ENCODE measurements around the gene FKBP7. TPM values are rescaled to one million over a fixed set of nuclear protein-coding genes. Genes with fewer than 3 reads are reported as not detected.

The FKBP7 gene
- total RNA-seq, 5 donors from 2014 or later (not counting 1 experiment from before 2014, with no cell fraction given), result 0.44 to 2.5 (median 1.4) TPM; not detected in 1

- peaks cover 35% of the 10 kb centered on the region for H3K36me3 Mint-ChIP-seq
- CTCF ChIA-PET, result interaction anchor here in 1 of 2 donors (0.7 to 2.5 kb wide), 4 partner anchors 44 to 108 kb away, joined by 3 to 9 read pairs (median 4); partner anchors contain the start of genes PJVK and PRKRA
- no peaks in the 10 kb centered on the region for H3K27me3 Mint-ChIP-seq
- Histone ChIP-seq H3K27ac (ENCODE audit: low read length) (peak overlapping the region; percentile 55), H3K9me3 (no peaks in the 10 kb centered on the region), H3K36me3 (ENCODE audit: control insufficient read depth in 2 of 2, extremely low read depth in 1 of 2, insufficient read depth in 1 of 2, low read length in 1 of 2) (peaks cover 0 to under 1% of the 10 kb centered on the region in 2 donors), H3K4me3 (ENCODE audit: control insufficient read depth in 1 of 2, extremely low read depth in 1 of 2, low read length in 1 of 2) (peak overlapping the region; percentile 70 to 75), H3K4me1 (ENCODE audit: control insufficient read depth in 1 of 2, extremely low read depth in 1 of 2, insufficient read depth in 2 of 2, low read length in 2 of 2) (peaks cover 3 to 9% of the 10 kb centered on the region in 2 experiments), H3K27me3 (replicated peaks in 1 of 2; ENCODE audit: control insufficient read depth in 2 of 2, extremely low read depth in 1 of 2, insufficient read depth in 2 of 2, low read length in 1 of 2) (no peaks in the 10 kb centered on the region)
- peak overlapping the region; percentile 71 to 91 for H3K27ac Mint-ChIP-seq
- H3K4me3 Mint-ChIP-seq, result peak overlapping the region; percentile 85 to 93 (median 91)
- POLR2A ChIA-PET, result no interaction called here
- H3K4me1 Mint-ChIP-seq, result peaks cover 22 to 46% (median 46%) of the 10 kb centered on the region in 3 donors
- 39% methylated on average over 16 of the region's 25 CpGs for WGBS (ENCODE audit: insufficient coverage)
- ATAC-seq (replicated peaks in 1 of 4), result peak; percentile 93 to 99 (median 96)
- peaks cover 0 to 6% (median 4%) of the 10 kb centered on the region in 3 donors for H3K9me3 Mint-ChIP-seq
- peak; percentile 64 to 91 (median 80) for DNase-seq
Observed at GRCh38 chr2:178522950-178523595, 44.7 kb upstream of the FKBP7 start.

DNA sequence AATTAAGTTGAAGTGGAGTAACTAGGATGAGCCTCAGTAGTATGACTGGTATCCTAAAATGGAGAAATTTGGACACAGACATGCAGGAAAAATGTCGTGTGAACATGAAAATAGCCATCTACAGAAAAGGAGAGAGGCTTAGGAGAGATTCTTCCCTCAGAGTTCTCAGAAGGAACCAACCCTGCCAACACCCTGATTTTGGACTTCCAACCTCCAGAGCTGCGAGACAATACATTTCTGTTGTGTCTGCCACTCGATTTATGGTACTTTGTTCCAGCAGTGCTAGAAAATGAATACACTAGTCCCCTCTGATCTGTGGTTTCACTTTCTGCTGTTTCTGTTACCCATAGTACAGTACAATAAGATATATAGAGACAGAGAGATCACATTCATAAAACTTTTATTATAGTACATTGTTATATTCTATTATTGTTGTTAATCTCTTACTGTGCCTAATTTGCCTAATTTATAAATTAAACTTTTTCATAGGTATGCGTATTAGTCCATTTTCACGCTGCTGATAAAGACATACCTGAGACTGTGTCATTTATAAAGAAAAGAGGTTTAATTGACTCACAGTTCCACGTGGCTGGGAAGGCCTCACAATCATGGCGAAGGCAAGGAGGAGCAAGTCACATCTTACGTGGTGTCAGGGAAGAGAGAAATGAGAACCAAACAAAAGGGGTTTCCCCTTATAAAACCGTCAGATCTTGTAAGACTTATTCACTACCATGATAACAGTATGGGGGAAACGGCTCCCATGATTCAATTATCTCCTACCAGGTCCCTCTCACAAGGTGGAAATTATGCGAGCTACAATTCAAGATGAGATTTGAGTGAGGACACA lies 43.1 kb upstream of the FKBP7 start:
- Mint-ChIP-seq H3K27ac (peak overlapping the region in 1 of 2 donors; percentile 68), H3K36me3 (peaks cover 32% of the 10 kb centered on the region), H3K4me1 (peaks cover 16 to 36% (median 35%) of the 10 kb centered on the region in 3 donors), H3K4me3 (peak overlapping the region in 2 of 3 donors; percentile 18 to 25), H3K9me3 (peaks cover 0 to 6% (median 4%) of the 10 kb centered on the region in 3 donors), H3K27me3 (no peaks in the 10 kb centered on the region)
- H3K9me3 ChIP-seq, result no peaks in the 10 kb centered on the region
- CTCF ChIA-PET, result interaction anchor here in 1 of 2 donors (0.6 to 1.4 kb wide), 3 partner anchors 18 to 1297 kb away, joined by 3 to 4 read pairs (median 3); partner anchors contain the start of genes PJVK and PRKRA
- POLR2A ChIA-PET, result no interaction called here
- ATAC-seq (replicated peaks in 1 of 4) (no peak), DNase-seq (no peak)
- no peaks in the 10 kb centered on the region for H3K27me3 ChIP-seq (replicated peaks in 1 of 2; ENCODE audit: control insufficient read depth in 2 of 2, extremely low read depth in 1 of 2, insufficient read depth in 2 of 2, low read length in 1 of 2)
- 34% methylated on average over 3 of the region's 11 CpGs for WGBS (ENCODE audit: insufficient coverage)
- H3K36me3 ChIP-seq (ENCODE audit: control insufficient read depth in 2 of 2, extremely low read depth in 1 of 2, insufficient read depth in 1 of 2, low read length in 1 of 2), result no peaks in the 10 kb centered on the region
- H3K4me3 ChIP-seq (ENCODE audit: control insufficient read depth in 1 of 2, extremely low read depth in 1 of 2, low read length in 1 of 2), result no peak overlapping the region
- H3K27ac ChIP-seq (ENCODE audit: low read length), result no peak overlapping the region
- H3K4me1 ChIP-seq (ENCODE audit: control insufficient read depth in 1 of 2, extremely low read depth in 1 of 2, insufficient read depth in 2 of 2, low read length in 2 of 2), result peaks cover 3 to 9% of the 10 kb centered on the region in 2 experiments

DNA sequence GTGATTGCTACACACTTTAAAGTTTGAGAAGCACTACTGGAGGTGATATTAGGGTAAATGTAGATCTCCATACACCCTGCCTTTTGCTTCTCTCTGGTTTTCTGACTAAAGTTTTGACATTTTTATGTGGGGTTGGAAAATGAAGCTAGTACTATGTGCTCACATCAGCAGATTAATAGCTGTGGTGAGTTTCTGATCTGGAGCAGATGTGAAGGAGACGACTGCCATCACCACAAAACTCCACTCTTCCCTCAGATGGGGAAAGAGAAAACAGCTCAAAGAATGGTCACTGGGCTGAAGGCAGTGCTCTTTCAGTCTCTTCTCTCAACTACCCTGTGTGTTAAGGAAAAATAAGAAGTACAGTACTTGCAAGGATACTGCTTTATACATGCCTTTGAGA lies 39.1 kb upstream of the FKBP7 start:
- POLR2A ChIA-PET, result no interaction called here
- CTCF ChIA-PET, result interaction anchor here in 1 of 2 donors (0.8 kb wide), 1 partner anchor 19 kb away, joined by 3 read pairs; no protein-coding TSS in a partner anchor
- H3K36me3 Mint-ChIP-seq, result peaks cover 40% of the 10 kb centered on the region
- Histone ChIP-seq H3K9me3 (no peaks in the 10 kb centered on the region), H3K4me1 (ENCODE audit: control insufficient read depth in 1 of 2, extremely low read depth in 1 of 2, insufficient read depth in 2 of 2, low read length in 2 of 2) (no peaks in the 10 kb centered on the region), H3K27ac (ENCODE audit: low read length) (no peak overlapping the region), H3K27me3 (replicated peaks in 1 of 2; ENCODE audit: control insufficient read depth in 2 of 2, extremely low read depth in 1 of 2, insufficient read depth in 2 of 2, low read length in 1 of 2) (no peaks in the 10 kb centered on the region), H3K36me3 (ENCODE audit: control insufficient read depth in 2 of 2, extremely low read depth in 1 of 2, insufficient read depth in 1 of 2, low read length in 1 of 2) (peaks cover 0 to 4% of the 10 kb centered on the region in 2 donors), H3K4me3 (ENCODE audit: control insufficient read depth in 1 of 2, extremely low read depth in 1 of 2, low read length in 1 of 2) (no peak overlapping the region)
- DNase-seq (no peak), ATAC-seq (replicated peaks in 1 of 4) (no peak)
- no peaks in the 10 kb centered on the region for H3K27me3 Mint-ChIP-seq
- H3K4me1 Mint-ChIP-seq, result peaks cover 8 to 20% (median 19%) of the 10 kb centered on the region in 3 donors
- H3K4me3 Mint-ChIP-seq, result no peak overlapping the region
- H3K9me3 Mint-ChIP-seq, result peaks cover 0 to 6% (median 4%) of the 10 kb centered on the region in 3 donors
- no peak overlapping the region for H3K27ac Mint-ChIP-seq
- whole genome bisulfite sequencing (ENCODE audit: insufficient coverage), result no CpG with 5 or more reads among the region's 1 CpG

GRCh38 chr2:178514664-178515063 lies 36.3 kb upstream of the FKBP7 start:
- Histone ChIP-seq H3K27me3 (replicated peaks in 1 of 2; ENCODE audit: control insufficient read depth in 2 of 2, extremely low read depth in 1 of 2, insufficient read depth in 2 of 2, low read length in 1 of 2) (no peaks in the 10 kb centered on the region), H3K9me3 (no peaks in the 10 kb centered on the region), H3K36me3 (ENCODE audit: control insufficient read depth in 2 of 2, extremely low read depth in 1 of 2, insufficient read depth in 1 of 2, low read length in 1 of 2) (peaks cover 3 to 7% of the 10 kb centered on the region in 2 donors), H3K27ac (ENCODE audit: low read length) (no peak overlapping the region), H3K4me1 (ENCODE audit: control insufficient read depth in 1 of 2, extremely low read depth in 1 of 2, insufficient read depth in 2 of 2, low read length in 2 of 2) (no peaks in the 10 kb centered on the region), H3K4me3 (ENCODE audit: control insufficient read depth in 1 of 2, extremely low read depth in 1 of 2, low read length in 1 of 2) (no peak overlapping the region)
- Mint-ChIP-seq H3K4me1 (peaks cover 0 to 19% (median 12%) of the 10 kb centered on the region in 3 donors), H3K27ac (peak overlapping the region; percentile 76 to 79), H3K4me3 (no peak overlapping the region), H3K9me3 (no peaks in the 10 kb centered on the region), H3K36me3 (peaks cover 44% of the 10 kb centered on the region), H3K27me3 (no peaks in the 10 kb centered on the region)
- POLR2A ChIA-PET, result interaction anchor here in 1 of 2 donors (0.7 kb wide), 1 partner anchor 21 kb away, joined by 5 read pairs; no protein-coding TSS in a partner anchor
- CTCF ChIA-PET, result no interaction called here
- ATAC-seq (replicated peaks in 1 of 4) (peak in 3 of 4 experiments; percentile 57 to 89 (median 58)), DNase-seq (peak in 1 of 35 experiments; percentile 29)
- WGBS (ENCODE audit: insufficient coverage), result no CpG with 5 or more reads among the region's 2 CpGs

GRCh38 chr2:178513876-178514275 lies 35.5 kb upstream of the FKBP7 start:
- H3K27ac Mint-ChIP-seq, result no peak overlapping the region
- no peak for DNase-seq
- H3K9me3 Mint-ChIP-seq, result no peaks in the 10 kb centered on the region
- Histone ChIP-seq H3K27ac (ENCODE audit: low read length) (no peak overlapping the region), H3K36me3 (ENCODE audit: control insufficient read depth in 2 of 2, extremely low read depth in 1 of 2, insufficient read depth in 1 of 2, low read length in 1 of 2) (peaks cover 3 to 12% of the 10 kb centered on the region in 2 donors), H3K9me3 (no peaks in the 10 kb centered on the region), H3K4me3 (ENCODE audit: control insufficient read depth in 1 of 2, extremely low read depth in 1 of 2, low read length in 1 of 2) (no peak overlapping the region), H3K4me1 (ENCODE audit: control insufficient read depth in 1 of 2, extremely low read depth in 1 of 2, insufficient read depth in 2 of 2, low read length in 2 of 2) (no peaks in the 10 kb centered on the region), H3K27me3 (replicated peaks in 1 of 2; ENCODE audit: control insufficient read depth in 2 of 2, extremely low read depth in 1 of 2, insufficient read depth in 2 of 2, low read length in 1 of 2) (no peaks in the 10 kb centered on the region)
- peaks cover 47% of the 10 kb centered on the region for H3K36me3 Mint-ChIP-seq
- no peaks in the 10 kb centered on the region for H3K27me3 Mint-ChIP-seq
- no peak for ATAC-seq (replicated peaks in 1 of 4)
- ChIA-PET POLR2A (no interaction called here), CTCF (no interaction called here)
- no peak overlapping the region for H3K4me3 Mint-ChIP-seq
- H3K4me1 Mint-ChIP-seq, result peaks cover 0 to 19% (median 12%) of the 10 kb centered on the region in 3 donors
- WGBS (ENCODE audit: insufficient coverage), result 100% methylated on average over 1 of the region's 4 CpGs

- peaks cover 0 to 19% (median 12%) of the 10 kb centered on the region in 3 donors for H3K4me1 Mint-ChIP-seq
- ATAC-seq (replicated peaks in 1 of 4) (no peak), DNase-seq (no peak)
- H3K4me1 ChIP-seq (ENCODE audit: control insufficient read depth in 1 of 2, extremely low read depth in 1 of 2, insufficient read depth in 2 of 2, low read length in 2 of 2), result no peaks in the 10 kb centered on the region
- H3K4me3 Mint-ChIP-seq, result no peak overlapping the region
- no peaks in the 10 kb centered on the region for H3K9me3 ChIP-seq
- no peak overlapping the region for H3K27ac Mint-ChIP-seq
- WGBS (ENCODE audit: insufficient coverage), result no CpG with 5 or more reads among the region's 2 CpGs
- ChIA-PET CTCF (no interaction called here), POLR2A (no interaction called here)
- H3K36me3 ChIP-seq (ENCODE audit: control insufficient read depth in 2 of 2, extremely low read depth in 1 of 2, insufficient read depth in 1 of 2, low read length in 1 of 2), result peaks cover 3 to 15% of the 10 kb centered on the region in 2 donors
- H3K9me3 Mint-ChIP-seq, result no peaks in the 10 kb centered on the region
- H3K4me3 ChIP-seq (ENCODE audit: control insufficient read depth in 1 of 2, extremely low read depth in 1 of 2, low read length in 1 of 2), result no peak overlapping the region
- no peaks in the 10 kb centered on the region for H3K27me3 ChIP-seq (replicated peaks in 1 of 2; ENCODE audit: control insufficient read depth in 2 of 2, extremely low read depth in 1 of 2, insufficient read depth in 2 of 2, low read length in 1 of 2)
- H3K36me3 Mint-ChIP-seq, result peaks cover 39% of the 10 kb centered on the region
- H3K27ac ChIP-seq (ENCODE audit: low read length), result no peak overlapping the region
- no peaks in the 10 kb centered on the region for H3K27me3 Mint-ChIP-seq
Observed at GRCh38 chr2:178512484-178512883, 34.1 kb upstream of the FKBP7 start.

Measured in T-cell (primary cell).